A673 (cell line): Measurements from ENCODE around the gene LRFN4. TPM values are rescaled to one million over a fixed set of nuclear protein-coding genes. Genes with fewer than 3 reads are reported as not detected.

ENCODE experiments used
- BruUV-seq: library from RNA; stranded (reverse); fragments of 400-500 nt; replicated peaks from 2 replicates; lab custom pipeline; 2021; lab: Mats Ljungman, UMichigan
- CTCF ChIA-PET: fragments of 300-600 bp; sonication (Branson Sonifier 250); formaldehyde crosslinking; loops from one replicate; lab custom pipeline; 2022; ENCODE audit warnings: antibody characterized with exemption; lab: Charles Lee
- POLR2A ChIA-PET: fragments of 300-600 bp; sonication (Branson Sonifier 250); formaldehyde crosslinking; loops from one replicate; lab custom pipeline; 2022; ENCODE audit warnings: antibody characterized with exemption; ENCODE audit not compliant: low non-redundant PET; lab: Charles Lee
- DNase-seq: peaks from one replicate; pipeline ENCODE4 v3.0.0-alpha.2; 2015; ENCODE audit warnings: low spot score
- H3K27ac ChIP-seq: fragments of 200-600 bp; sonication (generic); 2 replicates; pipeline ENCODE4 v1.5.1; 2016; ENCODE audit warnings: mixed run types, low read depth, mild to moderate bottlenecking, mixed read lengths, antibody characterized with exemption, low read length; ENCODE audit not compliant: poor library complexity, severe bottlenecking
- H3K27me3 ChIP-seq: fragments of 200-600 bp; sonication (generic); replicated peaks from 2 replicates; pipeline ENCODE4 v1.6.1; 2017; ENCODE audit warnings: mixed run types, low read depth, mild to moderate bottlenecking, mixed read lengths, antibody characterized with exemption, low read length; ENCODE audit not compliant: insufficient read depth, poor library complexity
- H3K36me3 ChIP-seq: fragments of 200-600 bp; sonication (generic); 2 replicates; pipeline ENCODE4 v1.6.1; 2016; ENCODE audit warnings: mixed run types, mild to moderate bottlenecking, mixed read lengths, antibody characterized with exemption, low read length; ENCODE audit not compliant: insufficient read depth, poor library complexity, severe bottlenecking
- H3K4me1 ChIP-seq: fragments of 200-600 bp; sonication (generic); 2 replicates; pipeline ENCODE4 v1.6.1; 2017; ENCODE audit warnings: mixed run types, mild to moderate bottlenecking, mixed read lengths, antibody characterized with exemption, low read length; ENCODE audit not compliant: insufficient read depth, poor library complexity, severe bottlenecking
- H3K4me3 ChIP-seq: fragments of 200-600 bp; sonication (generic); 2 replicates; pipeline ENCODE4 v1.5.1; 2016; ENCODE audit warnings: low read depth, mixed run types, mild to moderate bottlenecking, mixed read lengths, low read length; ENCODE audit not compliant: poor library complexity, severe bottlenecking
- H3K9me3 ChIP-seq: fragments of 200-600 bp; sonication (generic); 2 replicates; pipeline ENCODE4 v1.6.1; 2016; ENCODE audit warnings: mixed run types, low read depth, mild to moderate bottlenecking, mixed read lengths, antibody characterized with exemption, low read length; ENCODE audit not compliant: poor library complexity, severe bottlenecking
- CTCF ChIP-seq: fragments of 300-800, 200-600 bp; sonication (generic); conservative IDR thresholded peaks from 2 replicates; pipeline ENCODE4 v1.5.1; 2017; ENCODE audit warnings: low read depth, mild to moderate bottlenecking, antibody characterized with exemption, low read length, moderate library complexity, mixed read lengths
- EZH2 ChIP-seq: fragments of 200-600 bp; sonication (generic); IDR thresholded peaks from 2 replicates; pipeline ENCODE4 v1.6.1; 2017; ENCODE audit warnings: borderline replicate concordance, low read depth, mild to moderate bottlenecking, mixed read lengths, antibody characterized with exemption, low read length; ENCODE audit not compliant: poor library complexity, severe bottlenecking
- intact Hi-C: fragments of 100-400 bp; cut with micrococcal nuclease; formaldehyde crosslinking; loops from one replicate; pipeline ENCODE4 v1.10.0; 2022; ENCODE audit not compliant: unreplicated experiment
- total RNA-seq: library from RNA; stranded (reverse); gene quantifications from 2 replicates; pipeline ENCODE4 v1.2.3, GENCODE V29; 2021

Gene LRFN4
- total RNA-seq, 1 experiment from 2014 or later, result 57.2 TPM

- H3K36me3 ChIP-seq, result peaks cover 11% of the 10 kb centered on the region
- TF ChIP-seq EZH2 (no peak), CTCF (no peak)
- BruUV-seq, result TSS peak; percentile 27
- H3K27me3 ChIP-seq, result no peaks in the 10 kb centered on the region
- CTCF ChIA-PET, result interaction anchor here (0.5 kb wide), 1 partner anchor 64 kb away, joined by 3 read pairs; no protein-coding TSS in a partner anchor
- no peaks in the 10 kb centered on the region for H3K9me3 ChIP-seq
- peak overlapping the region; percentile 72 for H3K4me3 ChIP-seq
- H3K4me1 ChIP-seq, result peaks cover 16% of the 10 kb centered on the region
- peak; percentile 40 for DNase-seq
- peak overlapping the region; percentile 69 for H3K27ac ChIP-seq
- intact Hi-C loops, result no loop called here
- POLR2A ChIA-PET, result no interaction called here
Observed at GRCh38 chr11:66857234-66857926, 516 bp downstream of the LRFN4 start.

DNA sequence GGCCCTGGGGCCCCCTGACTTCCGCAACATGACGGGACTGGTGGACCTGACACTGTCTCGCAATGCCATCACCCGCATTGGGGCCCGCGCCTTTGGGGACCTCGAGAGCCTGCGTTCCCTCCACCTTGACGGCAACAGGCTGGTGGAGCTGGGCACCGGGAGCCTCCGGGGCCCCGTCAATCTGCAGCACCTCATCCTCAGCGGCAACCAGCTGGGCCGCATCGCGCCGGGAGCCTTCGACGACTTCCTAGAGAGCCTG is 992 bp downstream of the LRFN4 start:
- peak overlapping the region; percentile 72 for H3K4me3 ChIP-seq
- H3K27ac ChIP-seq, result peak overlapping the region; percentile 69
- POLR2A ChIA-PET, result no interaction called here
- TF ChIP-seq CTCF (no peak), EZH2 (no peak)
- intact Hi-C loops, result no loop called here
- no peaks in the 10 kb centered on the region for H3K9me3 ChIP-seq
- no TSS peak for BruUV-seq
- CTCF ChIA-PET, result interaction anchor here (0.5 kb wide), 1 partner anchor 65 kb away, joined by 3 read pairs; no protein-coding TSS in a partner anchor
- DNase-seq, result peak; percentile 26
- no peaks in the 10 kb centered on the region for H3K27me3 ChIP-seq
- H3K4me1 ChIP-seq, result peaks cover 16% of the 10 kb centered on the region
- H3K36me3 ChIP-seq, result peaks cover 11% of the 10 kb centered on the region

DNA sequence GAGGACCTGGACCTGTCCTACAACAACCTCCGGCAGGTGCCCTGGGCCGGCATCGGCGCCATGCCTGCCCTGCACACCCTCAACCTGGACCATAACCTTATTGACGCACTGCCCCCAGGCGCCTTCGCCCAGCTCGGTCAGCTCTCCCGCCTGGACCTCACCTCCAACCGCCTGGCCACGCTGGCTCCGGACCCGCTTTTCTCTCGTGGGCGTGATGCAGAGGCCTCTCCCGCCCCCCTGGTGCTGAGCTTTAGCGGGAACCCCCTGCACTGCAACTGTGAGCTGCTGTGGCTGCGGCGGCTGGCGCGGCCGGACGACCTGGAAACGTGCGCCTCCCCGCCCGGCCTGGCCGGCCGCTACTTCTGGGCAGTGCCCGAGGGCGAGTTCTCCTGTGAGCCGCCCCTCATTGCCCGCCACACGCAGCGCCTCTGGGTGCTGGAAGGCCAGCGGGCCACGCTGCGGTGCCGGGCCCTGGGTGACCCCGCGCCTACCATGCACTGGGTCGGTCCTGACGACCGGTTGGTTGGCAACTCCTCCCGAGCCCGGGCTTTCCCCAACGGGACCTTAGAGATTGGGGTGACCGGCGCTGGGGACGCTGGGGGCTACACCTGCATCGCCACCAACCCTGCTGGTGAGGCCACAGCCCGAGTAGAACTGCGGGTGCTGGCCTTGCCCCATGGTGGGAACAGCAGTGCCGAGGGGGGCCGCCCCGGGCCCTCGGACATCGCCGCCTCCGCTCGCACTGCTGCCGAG is 1.5 kb downstream of the LRFN4 start:
- H3K4me3 ChIP-seq, result peak overlapping the region; percentile 72
- H3K4me1 ChIP-seq, result peaks cover 16% of the 10 kb centered on the region
- TF ChIP-seq EZH2, result no peak
- intact Hi-C loops, result no loop called here
- peaks cover 11% of the 10 kb centered on the region for H3K36me3 ChIP-seq
- DNase-seq, result no peak
- H3K27me3 ChIP-seq, result no peaks in the 10 kb centered on the region
- H3K9me3 ChIP-seq, result no peaks in the 10 kb centered on the region
- no peak overlapping the region for H3K27ac ChIP-seq
- BruUV-seq, result no TSS peak
- CTCF ChIA-PET, result interaction anchor here (0.5 kb wide), 1 partner anchor 65 kb away, joined by 3 read pairs; no protein-coding TSS in a partner anchor
- POLR2A ChIA-PET, result no interaction called here
